ENCODE results near the gene EOMES.
"Not testable (repeated sequence)": the region's sequence is repeated elsewhere in the genome, so short reads cannot be mapped to it uniquely, and the experiment has no call there.

EOMES gene

DNA sequence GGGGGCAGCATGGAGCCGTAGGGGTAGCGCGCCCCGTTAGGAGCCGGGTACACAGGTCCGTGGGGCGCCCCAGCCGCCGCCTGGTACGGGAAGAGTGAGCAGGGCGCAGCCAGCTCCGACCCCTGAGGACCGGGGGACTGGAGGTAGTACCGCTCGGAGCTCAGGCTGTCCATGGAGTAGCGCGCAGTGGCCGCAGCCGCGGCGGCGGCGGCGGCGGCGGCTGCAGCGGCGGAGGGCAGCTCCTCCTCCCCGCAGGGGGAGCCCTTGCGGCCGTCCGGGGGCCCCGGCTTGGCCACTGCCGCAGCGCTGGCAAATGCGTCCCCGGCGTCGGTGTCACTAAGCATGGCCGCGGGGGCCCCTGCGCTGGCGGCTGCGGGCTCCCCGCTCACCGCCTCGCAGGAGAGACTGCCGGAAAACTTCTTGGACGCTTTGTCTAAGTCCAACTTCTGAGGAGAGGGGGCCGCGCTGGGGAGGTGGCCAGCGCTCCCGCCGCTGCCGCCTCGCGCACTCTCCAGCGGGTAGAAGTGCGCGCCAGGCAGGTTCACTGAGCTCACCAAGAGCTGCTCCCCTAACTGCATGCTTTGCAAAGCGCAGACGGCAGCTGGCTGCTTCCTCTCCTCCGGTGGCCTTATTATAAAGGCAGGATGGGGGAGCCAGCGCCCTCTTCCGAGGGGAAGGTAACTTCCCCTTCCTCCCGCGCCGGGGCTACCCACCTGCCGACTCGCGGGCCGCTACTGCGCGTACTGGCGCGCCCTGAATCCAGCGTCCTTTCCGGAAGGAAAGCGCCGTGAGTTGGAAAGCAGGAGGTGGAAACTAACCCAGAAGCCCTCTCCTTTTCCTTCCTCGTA is at the start of gene EOMES:
Gene EOMES (minus strand): TSS at position 607 of the 848 bp plus-strand sequence. CDS start 29 bp downstream, at position 578.
- peak; percentile 52 for DNase-seq

DNA sequence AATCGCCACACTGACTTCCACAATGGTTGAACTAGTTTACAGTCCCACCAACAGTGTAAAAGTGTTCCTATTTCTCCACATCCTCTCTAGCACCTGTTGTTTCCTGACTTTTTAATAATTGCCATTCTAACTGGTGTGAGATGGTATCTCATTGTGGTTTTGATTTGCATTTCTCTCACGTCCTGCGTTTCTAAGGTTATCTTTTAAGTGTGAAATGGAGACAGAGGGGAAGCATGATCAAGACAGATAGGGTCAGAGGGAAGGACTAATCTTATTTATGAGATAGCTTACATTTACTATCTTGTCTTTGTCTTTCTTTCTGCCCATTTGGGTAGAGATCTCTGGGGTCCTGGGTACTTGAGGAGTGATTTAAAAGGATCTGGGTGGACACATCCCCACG is 48.3 kb upstream of the EOMES start:
- not testable (repeated sequence) for DNase-seq

- DNase-seq: no peak
These were observed 44.9 kb upstream of the EOMES start for GRCh38 chr3:27767000-27767399.

DNA sequence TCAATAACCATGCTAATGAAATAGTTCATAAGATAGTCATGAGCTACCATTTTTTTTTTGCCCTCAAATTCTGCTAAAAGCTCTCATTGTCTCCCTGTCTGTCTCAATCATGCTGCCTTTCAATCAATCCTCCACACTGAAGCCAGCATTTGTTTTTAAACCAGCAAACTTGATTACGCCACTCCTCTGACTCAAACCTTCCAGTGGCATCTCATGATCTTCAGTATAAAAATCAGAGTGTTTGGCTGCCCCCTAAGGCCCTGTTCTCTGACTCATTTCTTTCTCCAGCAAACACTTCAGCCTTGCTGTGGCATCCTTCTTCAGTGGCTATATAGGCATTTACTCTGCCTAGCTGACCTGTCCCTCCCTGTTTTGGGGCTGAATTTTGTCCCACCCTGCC is 36.0 kb upstream of the EOMES start:
- DNase-seq: no peak

- no peak for DNase-seq
These were observed 34.8 kb upstream of the EOMES start for GRCh38 chr3:27756877-27757276.

DNA sequence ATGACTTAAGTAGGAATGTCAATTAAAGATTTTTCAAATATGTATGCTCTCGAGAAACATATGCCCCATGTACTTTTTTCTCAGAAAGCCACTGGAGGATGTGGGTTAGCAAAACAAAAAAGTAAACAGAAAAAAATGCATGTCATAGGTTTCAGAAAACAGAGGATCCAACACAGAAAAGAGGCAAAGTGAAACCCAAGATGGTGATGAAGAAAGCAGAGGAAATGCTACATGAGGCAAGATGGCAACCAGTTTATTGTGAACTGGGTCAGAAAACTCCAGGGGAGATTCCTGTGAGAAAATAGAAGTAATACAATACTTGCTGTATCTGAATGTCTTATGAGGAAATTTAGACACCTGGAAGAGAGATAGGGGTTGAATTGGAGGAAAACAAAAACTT is 30.8 kb upstream of the EOMES start:
- no peak for DNase-seq

DNA sequence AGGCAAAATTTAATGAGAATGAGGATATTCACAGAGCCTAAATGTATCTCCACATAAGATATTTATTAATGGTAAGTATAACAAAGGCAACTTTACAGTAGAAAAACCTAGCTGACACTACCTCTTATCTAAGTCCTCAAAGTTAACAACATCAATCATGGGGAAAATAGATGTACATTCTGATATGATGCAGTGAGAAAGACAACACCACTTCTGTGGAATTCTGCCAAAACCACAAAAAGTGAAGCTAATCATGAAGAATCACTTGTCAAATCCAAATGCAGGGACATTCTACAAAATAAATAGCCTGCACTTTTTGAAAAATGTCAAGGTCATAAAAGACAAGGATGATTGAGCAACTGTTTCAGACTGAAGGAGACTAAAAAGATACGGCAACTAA is 27.5 kb upstream of the EOMES start:
- no peak for DNase-seq

- no peak for DNase-seq
These were observed 24.7 kb upstream of the EOMES start for GRCh38 chr3:27746838-27747237.

DNA sequence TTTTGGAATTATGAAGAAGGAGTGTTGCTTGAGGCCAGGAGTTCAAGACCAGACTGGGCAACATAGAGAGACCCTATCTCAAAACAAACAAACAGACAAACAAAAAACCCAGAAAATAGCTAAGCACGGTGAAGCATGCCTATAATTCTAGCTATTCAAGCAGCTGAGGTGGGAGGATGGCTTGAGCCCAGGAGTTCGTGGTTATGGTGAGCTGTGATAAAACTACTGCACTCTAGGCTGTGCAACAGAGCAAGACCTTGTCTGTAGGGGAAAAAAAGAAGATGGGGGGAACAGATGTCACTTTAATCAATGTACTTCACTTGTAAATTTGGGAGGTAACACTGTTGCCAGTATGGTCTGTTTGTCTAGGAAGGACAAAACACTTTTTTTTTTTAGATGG is 18.7 kb upstream of the EOMES start:
- DNase-seq: no peak

DNA sequence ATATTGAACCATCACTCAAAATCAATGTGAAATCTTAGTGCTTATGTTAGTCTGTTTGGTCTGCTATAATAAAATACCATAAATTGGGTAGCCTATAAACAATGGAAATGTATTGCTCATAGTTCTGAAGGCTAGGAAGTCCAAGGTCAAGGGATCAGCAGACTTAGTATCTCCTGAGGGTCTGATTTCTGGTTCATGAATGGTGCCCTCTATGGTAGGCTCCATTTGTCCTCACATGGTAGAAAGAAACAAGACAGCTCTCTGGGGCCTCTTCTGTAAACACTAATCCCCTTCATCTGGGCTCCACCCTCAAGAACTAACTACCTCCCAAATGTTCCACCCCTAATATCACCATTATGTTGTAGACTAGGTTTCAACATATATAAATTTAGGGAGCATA is 15.0 kb upstream of the EOMES start:
- DNase-seq: no peak

- DNase-seq: no peak
These were observed 8.9 kb upstream of the EOMES start for GRCh38 chr3:27730774-27731659.

DNA sequence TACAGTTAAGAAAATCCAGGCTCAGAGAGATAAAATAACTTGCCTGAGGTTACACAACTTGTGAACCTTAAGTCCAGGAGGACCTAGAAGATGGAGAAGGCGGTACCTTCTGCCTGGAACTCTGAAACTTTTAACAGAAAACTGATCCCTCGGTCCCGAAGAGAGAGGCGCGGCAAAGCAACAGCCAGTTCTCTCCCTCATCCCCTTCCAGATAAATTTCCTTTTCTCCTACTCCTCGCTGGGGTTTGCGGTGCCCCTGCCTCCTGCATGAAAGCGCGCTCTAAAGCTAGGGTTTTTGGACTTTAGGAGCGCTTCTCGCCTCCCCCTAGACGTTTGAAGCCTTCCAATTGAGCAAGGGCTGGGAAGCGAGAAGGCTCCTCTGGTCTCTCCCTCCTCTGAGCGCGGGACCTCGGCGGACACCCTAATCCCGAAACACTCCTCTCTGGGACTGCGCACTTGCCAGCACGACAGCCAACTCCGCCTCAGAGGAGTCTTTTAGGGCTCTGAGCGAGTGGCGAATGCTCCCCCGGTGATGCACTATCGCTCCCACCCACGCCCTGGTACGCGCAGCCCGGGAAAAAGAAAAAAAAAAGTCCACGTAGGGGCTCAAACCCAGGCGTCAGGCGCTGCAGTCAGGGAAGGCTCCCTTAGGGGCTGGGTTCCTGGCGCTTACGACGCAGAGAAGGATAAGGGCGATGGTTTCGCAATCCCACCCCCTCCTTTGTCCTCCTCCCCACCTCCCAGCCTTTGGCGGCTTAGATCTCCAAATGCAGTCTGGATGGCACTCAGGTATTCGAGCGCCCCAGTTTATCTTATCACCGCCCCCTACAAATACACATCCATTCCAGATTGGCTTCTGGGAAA is 7.9 kb upstream of the EOMES start:
- peak; percentile 11 for DNase-seq

- no peak for DNase-seq
These were observed 7.2 kb upstream of the EOMES start for GRCh38 chr3:27729325-27729724.

GRCh38 chr3:27728195-27729087 is 6.3 kb upstream of the EOMES start:
- no peak for DNase-seq

GRCh38 chr3:27726240-27726639 is 4.1 kb upstream of the EOMES start:
- DNase-seq: no peak

GRCh38 chr3:27724459-27725197 is 2.5 kb upstream of the EOMES start:
- DNase-seq: no peak

GRCh38 chr3:27723815-27724458 is 1.8 kb upstream of the EOMES start:
- DNase-seq: no peak

DNA sequence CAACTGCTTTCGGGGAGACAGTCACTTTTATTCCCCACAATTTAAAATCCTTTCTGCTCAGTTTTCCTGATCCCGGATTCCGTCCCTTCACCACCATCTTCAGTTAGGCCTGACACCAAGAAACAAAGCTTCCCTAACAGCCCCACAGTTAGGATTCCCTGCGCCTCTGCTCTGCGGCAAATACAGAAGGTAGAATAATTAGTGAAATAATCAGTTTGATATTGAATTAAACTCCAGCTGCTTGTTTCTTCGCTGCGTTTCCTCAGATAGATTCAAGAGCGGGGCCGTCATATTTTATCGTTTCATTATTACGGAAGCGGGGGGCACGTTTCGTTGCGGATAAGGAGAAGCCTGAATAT is 1.3 kb upstream of the EOMES start:
- no peak for DNase-seq

- DNase-seq: no peak
These were observed 900 bp upstream of the EOMES start for GRCh38 chr3:27723001-27723445.

- peak; percentile 45 for DNase-seq
These were observed 1.0 kb downstream of the EOMES start for GRCh38 chr3:27720899-27721716.

Data from NCI-H526 treated with DMSO at 0.1 percent for 48 hours (cell line).